Neural cell (in vitro differentiated cells): ENCODE measurements around the gene DCAF8. TPM values are rescaled to one million over a fixed set of nuclear protein-coding genes. Genes with fewer than 3 reads are reported as not detected.

Experiments used
- H2AFZ ChIP-seq: fragments of 200-600, 300-800 bp; sonication (generic), shearing (Covaris generic); 2 replicates; pipeline ENCODE4 v1.6.0; 2014; ENCODE audit warnings: low read depth, mild to moderate bottlenecking, antibody characterized with exemption, low read length, moderate library complexity
- H3F3A ChIP-seq: fragments of 200-600 bp; shearing (Covaris generic); 2 replicates; pipeline ENCODE4 v1.6.1; 2016; ENCODE audit warnings: mild to moderate bottlenecking, moderate library complexity, mixed read lengths, antibody characterized with exemption, low read length; ENCODE audit not compliant: insufficient read depth, poor library complexity, severe bottlenecking
- H3K27ac ChIP-seq: fragments of 200-600, 300-800 bp; sonication (generic), shearing (Covaris generic); 2 replicates; pipeline ENCODE4 v1.5.1; 2014; ENCODE audit warnings: mild to moderate bottlenecking, low read length, moderate library complexity
- H3K27me3 ChIP-seq: fragments of 300-800, 200-600 bp; sonication (generic), shearing (Covaris generic); 2 replicates; pipeline ENCODE4 v1.6.0; 2014; ENCODE audit warnings: mild to moderate bottlenecking, low read depth, low read length, moderate library complexity; ENCODE audit not compliant: insufficient read depth
- H3K36me3 ChIP-seq: fragments of 300-800, 200-600 bp; sonication (generic), shearing (Covaris generic); 2 replicates; pipeline ENCODE4 v1.5.1; 2014; ENCODE audit warnings: mild to moderate bottlenecking, antibody characterized with exemption, low read length, moderate library complexity; ENCODE audit not compliant: insufficient read depth
- H3K4me2 ChIP-seq: fragments of 300-800, 200-600 bp; sonication (generic), shearing (Covaris generic); 2 replicates; pipeline ENCODE4 v1.6.0; 2014; ENCODE audit warnings: mild to moderate bottlenecking, low read length
- H3K4me3 ChIP-seq: fragments of 300-800, 200-600 bp; sonication (generic), shearing (Covaris generic); 2 replicates; pipeline ENCODE4 v1.5.1; 2014; ENCODE audit warnings: mild to moderate bottlenecking, low read length, moderate library complexity
- H3K79me2 ChIP-seq: fragments of 200-600 bp; shearing (Covaris generic); replicated peaks from 2 replicates; pipeline ENCODE4 v1.6.0; 2014; ENCODE audit warnings: mild to moderate bottlenecking, low read length, moderate library complexity; ENCODE audit not compliant: insufficient read depth
- H3K9ac ChIP-seq: fragments of 300-800, 200-600 bp; sonication (generic), shearing (Covaris generic); 2 replicates; pipeline ENCODE4 v1.6.1; 2016; ENCODE audit warnings: mild to moderate bottlenecking, low read length, mixed read lengths
- H3K9me2 ChIP-seq: fragments of 200-600 bp; shearing (Covaris generic); 2 replicates; pipeline ENCODE4 v1.6.1; 2016; ENCODE audit warnings: mild to moderate bottlenecking, low read length, mixed read lengths; ENCODE audit not compliant: insufficient read depth
- H3K9me3 ChIP-seq: fragments of 200-600, 300-800 bp; sonication (generic), shearing (Covaris generic); 2 replicates; pipeline ENCODE4 v1.6.1; 2016; ENCODE audit warnings: mild to moderate bottlenecking, mixed run types, low read length, moderate library complexity, mixed read lengths
- H4K20me1 ChIP-seq: fragments of 200-600 bp; shearing (Covaris generic); 2 replicates; pipeline ENCODE4 v1.6.1; 2016; ENCODE audit warnings: mild to moderate bottlenecking, mixed run types; ENCODE audit not compliant: insufficient read depth
- EP300 ChIP-seq: fragments of 450-650 bp; conservative IDR thresholded peaks from 2 replicates; pipeline ENCODE4 v1.6.1; 2014; ENCODE audit warnings: antibody characterized with exemption, mild to moderate bottlenecking, moderate library complexity; ENCODE audit not compliant: poor library complexity, severe bottlenecking
- EZH2 ChIP-seq: fragments of 200-600, 300-800 bp; shearing (Covaris generic), sonication (generic); IDR thresholded peaks from 2 replicates; pipeline ENCODE4 v1.6.1; 2014; ENCODE audit warnings: antibody characterized with exemption, low read length, borderline replicate concordance, mild to moderate bottlenecking; ENCODE audit not compliant: insufficient read depth, poor library complexity, severe bottlenecking
- MXI1 ChIP-seq: fragments of 450-650 bp; conservative IDR thresholded peaks from 2 replicates; pipeline ENCODE4 v1.6.1; 2014; ENCODE audit warnings: antibody characterized with exemption, mild to moderate bottlenecking; ENCODE audit not compliant: poor library complexity, severe bottlenecking
- POLR2AphosphoS5 ChIP-seq: IDR thresholded peaks from 2 replicates; pipeline ENCODE4 v1.6.1; 2012
- RAD21 ChIP-seq: fragments of 450-650 bp; conservative IDR thresholded peaks from 2 replicates; pipeline ENCODE4 v1.6.1; 2014; ENCODE audit warnings: antibody characterized with exemption, mild to moderate bottlenecking, moderate library complexity
- SMC3 ChIP-seq: fragments of 450-650 bp; conservative IDR thresholded peaks from 2 replicates; pipeline ENCODE4 v1.6.1; 2014; ENCODE audit warnings: antibody characterized with exemption, mild to moderate bottlenecking, moderate library complexity; ENCODE audit not compliant: poor library complexity
- TAF1 ChIP-seq: IDR thresholded peaks from 2 replicates; pipeline ENCODE4 v1.6.1; 2012; ENCODE audit warnings: low read depth
- polyA plus RNA-seq: library from polyadenylated mRNA; depleted of rRNA; stranded (reverse); fragments of >200 nt; gene quantifications from 2 replicates; pipeline ENCODE4 v1.2.3, GENCODE V29; 2014
- TF ChIP-seq, protein P1 (sequence below): IDR thresholded peaks from 2 replicates; pipeline ENCODE4 v1.6.1; 2012; ENCODE audit warnings: borderline replicate concordance
- TF ChIP-seq, protein P2 (sequence below): fragments of 450-650 bp; IDR thresholded peaks from 2 replicates; pipeline ENCODE4 v1.5.1; 2014; ENCODE audit warnings: antibody characterized with exemption, mild to moderate bottlenecking, moderate library complexity; ENCODE audit not compliant: poor library complexity, severe bottlenecking

DCAF8 gene
- polyA plus RNA-seq, 1 donor from 2014 or later = 153 TPM

GRCh38 chr1:160237558-160237957 is 24.8 kb downstream of the DCAF8 start:
- Histone ChIP-seq H3K36me3 (peaks cover 11% of the 10 kb centered on the region), H4K20me1 (no peaks in the 10 kb centered on the region), H2AFZ (no peak overlapping the region), H3K4me3 (no peak overlapping the region), H3K9ac (no peak overlapping the region), H3F3A (no peaks in the 10 kb centered on the region), H3K9me2 (no peaks in the 10 kb centered on the region), H3K27ac (no peak overlapping the region), H3K9me3 (no peaks in the 10 kb centered on the region), H3K4me2 (no peak overlapping the region), H3K27me3 (no peaks in the 10 kb centered on the region), H3K79me2 (peaks cover 5% of the 10 kb centered on the region)
- TF ChIP-seq, protein P1, sequence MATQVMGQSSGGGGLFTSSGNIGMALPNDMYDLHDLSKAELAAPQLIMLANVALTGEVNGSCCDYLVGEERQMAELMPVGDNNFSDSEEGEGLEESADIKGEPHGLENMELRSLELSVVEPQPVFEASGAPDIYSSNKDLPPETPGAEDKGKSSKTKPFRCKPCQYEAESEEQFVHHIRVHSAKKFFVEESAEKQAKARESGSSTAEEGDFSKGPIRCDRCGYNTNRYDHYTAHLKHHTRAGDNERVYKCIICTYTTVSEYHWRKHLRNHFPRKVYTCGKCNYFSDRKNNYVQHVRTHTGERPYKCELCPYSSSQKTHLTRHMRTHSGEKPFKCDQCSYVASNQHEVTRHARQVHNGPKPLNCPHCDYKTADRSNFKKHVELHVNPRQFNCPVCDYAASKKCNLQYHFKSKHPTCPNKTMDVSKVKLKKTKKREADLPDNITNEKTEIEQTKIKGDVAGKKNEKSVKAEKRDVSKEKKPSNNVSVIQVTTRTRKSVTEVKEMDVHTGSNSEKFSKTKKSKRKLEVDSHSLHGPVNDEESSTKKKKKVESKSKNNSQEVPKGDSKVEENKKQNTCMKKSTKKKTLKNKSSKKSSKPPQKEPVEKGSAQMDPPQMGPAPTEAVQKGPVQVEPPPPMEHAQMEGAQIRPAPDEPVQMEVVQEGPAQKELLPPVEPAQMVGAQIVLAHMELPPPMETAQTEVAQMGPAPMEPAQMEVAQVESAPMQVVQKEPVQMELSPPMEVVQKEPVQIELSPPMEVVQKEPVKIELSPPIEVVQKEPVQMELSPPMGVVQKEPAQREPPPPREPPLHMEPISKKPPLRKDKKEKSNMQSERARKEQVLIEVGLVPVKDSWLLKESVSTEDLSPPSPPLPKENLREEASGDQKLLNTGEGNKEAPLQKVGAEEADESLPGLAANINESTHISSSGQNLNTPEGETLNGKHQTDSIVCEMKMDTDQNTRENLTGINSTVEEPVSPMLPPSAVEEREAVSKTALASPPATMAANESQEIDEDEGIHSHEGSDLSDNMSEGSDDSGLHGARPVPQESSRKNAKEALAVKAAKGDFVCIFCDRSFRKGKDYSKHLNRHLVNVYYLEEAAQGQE = no peak
- no peak for TF ChIP-seq EZH2
- TF ChIP-seq, protein P2, sequence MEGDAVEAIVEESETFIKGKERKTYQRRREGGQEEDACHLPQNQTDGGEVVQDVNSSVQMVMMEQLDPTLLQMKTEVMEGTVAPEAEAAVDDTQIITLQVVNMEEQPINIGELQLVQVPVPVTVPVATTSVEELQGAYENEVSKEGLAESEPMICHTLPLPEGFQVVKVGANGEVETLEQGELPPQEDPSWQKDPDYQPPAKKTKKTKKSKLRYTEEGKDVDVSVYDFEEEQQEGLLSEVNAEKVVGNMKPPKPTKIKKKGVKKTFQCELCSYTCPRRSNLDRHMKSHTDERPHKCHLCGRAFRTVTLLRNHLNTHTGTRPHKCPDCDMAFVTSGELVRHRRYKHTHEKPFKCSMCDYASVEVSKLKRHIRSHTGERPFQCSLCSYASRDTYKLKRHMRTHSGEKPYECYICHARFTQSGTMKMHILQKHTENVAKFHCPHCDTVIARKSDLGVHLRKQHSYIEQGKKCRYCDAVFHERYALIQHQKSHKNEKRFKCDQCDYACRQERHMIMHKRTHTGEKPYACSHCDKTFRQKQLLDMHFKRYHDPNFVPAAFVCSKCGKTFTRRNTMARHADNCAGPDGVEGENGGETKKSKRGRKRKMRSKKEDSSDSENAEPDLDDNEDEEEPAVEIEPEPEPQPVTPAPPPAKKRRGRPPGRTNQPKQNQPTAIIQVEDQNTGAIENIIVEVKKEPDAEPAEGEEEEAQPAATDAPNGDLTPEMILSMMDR = no peak
- no peak for TF ChIP-seq RAD21
- TF ChIP-seq EP300 = no peak
- TF ChIP-seq SMC3 = no peak
- TF ChIP-seq POLR2AphosphoS5 = no peak
- TF ChIP-seq MXI1 = no peak
- no peak for TF ChIP-seq TAF1

- H3K9me3 ChIP-seq = no peaks in the 10 kb centered on the region
- H3K27me3 ChIP-seq = no peaks in the 10 kb centered on the region
- H3K4me2 ChIP-seq = no peak overlapping the region
- H4K20me1 ChIP-seq = no peaks in the 10 kb centered on the region
- H3K4me3 ChIP-seq = no peak overlapping the region
- no peaks in the 10 kb centered on the region for H3F3A ChIP-seq
- H2AFZ ChIP-seq = no peak overlapping the region
- peaks cover 11% of the 10 kb centered on the region for H3K36me3 ChIP-seq
- no peak overlapping the region for H3K9ac ChIP-seq
- H3K27ac ChIP-seq = no peak overlapping the region
- no peaks in the 10 kb centered on the region for H3K9me2 ChIP-seq
- TF ChIP-seq EP300 = no peak
- TF ChIP-seq TAF1 = no peak
- TF ChIP-seq POLR2AphosphoS5 = no peak
- no peak for TF ChIP-seq RAD21
- TF ChIP-seq, protein P2 = no peak
- TF ChIP-seq MXI1 = no peak
- TF ChIP-seq, protein P1 = no peak
- no peak for TF ChIP-seq EZH2
- no peak for TF ChIP-seq SMC3
- H3K79me2 ChIP-seq = no peaks in the 10 kb centered on the region
Observed at GRCh38 chr1:160236806-160237205, 25.5 kb downstream of the DCAF8 start.
